Hepatocyte (in vitro differentiated cells): ENCODE measurements around the gene RHOBTB3.

Experiments used
- CTCF ChIP-seq: fragments of 200-600 bp; sonication (generic); IDR thresholded peaks from 2 replicates; pipeline ENCODE4 v1.5.1; 2016; ENCODE audit warnings: antibody characterized with exemption, mild to moderate bottlenecking; ENCODE audit not compliant: poor library complexity
- EZH2 ChIP-seq: fragments of 200-600 bp; sonication (generic); IDR thresholded peaks from 2 replicates; pipeline ENCODE4 v1.6.1; 2016; ENCODE audit warnings: antibody characterized with exemption, mild to moderate bottlenecking, borderline replicate concordance

GRCh38 chr5:95826949-95827891 lies 96.1 kb downstream of the RHOBTB3 start:
- no peak for TF ChIP-seq EZH2
- no peak for TF ChIP-seq CTCF
